ENCODE measurements around the gene AATK. TPM values are rescaled to one million over a fixed set of nuclear protein-coding genes. Genes with fewer than 3 reads are reported as not detected.

AATK gene
- polyA plus RNA-seq, 1 of the 3 experiments (the other 2 are of a cell fraction), result 0.51 TPM

DNA sequence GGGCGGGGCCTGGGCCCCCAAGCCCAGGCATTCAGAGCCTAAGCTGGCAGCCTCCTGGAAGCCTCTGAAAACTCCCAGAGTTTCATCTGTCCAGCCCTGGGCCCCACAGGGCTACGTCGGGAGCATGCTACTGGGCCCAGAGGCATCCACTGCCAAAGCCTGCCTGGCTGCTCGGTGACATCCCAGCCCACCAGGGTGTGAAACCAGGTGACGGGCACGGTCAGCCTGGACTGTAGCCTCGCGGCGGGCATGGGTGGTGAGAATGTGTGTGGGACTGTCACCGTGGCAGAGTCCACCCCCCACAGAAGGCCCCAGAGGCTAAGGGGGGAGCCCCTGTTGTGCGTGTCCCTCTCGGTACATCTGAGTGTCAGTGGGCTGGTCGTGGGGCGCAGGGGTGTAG, 25.6 kb upstream of the AATK start:
- no peaks in the 10 kb centered on the region for H3K27me3 ChIP-seq (ENCODE audit: insufficient read depth)
- H3K27ac ChIP-seq (ENCODE audit: low read depth in 2 of 2, low read length in 1 of 2), result no peak overlapping the region
- H3K9me3 ChIP-seq, result no peaks in the 10 kb centered on the region
- no peaks in the 10 kb centered on the region for H4K20me1 ChIP-seq (ENCODE audit: insufficient read depth)
- peaks cover 0 to 30% of the 10 kb centered on the region in 2 experiments for H3K36me3 ChIP-seq (replicated peaks in 1 of 2; ENCODE audit: control insufficient read depth in 1 of 2, insufficient read depth in 2 of 2, low read length in 1 of 2)
- H2AFZ ChIP-seq (ENCODE audit: low read depth), result no peak overlapping the region
- H3K4me2 ChIP-seq, result no peak overlapping the region
- 96% methylated on average over 9 of the region's 14 CpGs for whole genome bisulfite sequencing (ENCODE audit: low lambda C conversion rate)
- DNase-seq, result no peak
- no peak for TF ChIP-seq ELF1 (IDR thresholded peaks at IDR 0.05)
- TF ChIP-seq JUND (IDR thresholded peaks at IDR 0.05), result no peak
- TF ChIP-seq MEF2A (IDR thresholded peaks at IDR 0.05; ENCODE audit: borderline replicate concordance, low read depth), result no peak
- no peak for TF ChIP-seq RAD21 (IDR thresholded peaks at IDR 0.05; ENCODE audit: low read length)
- TF ChIP-seq RFX5 (IDR thresholded peaks at IDR 0.05; ENCODE audit: low read length), result no peak
- no peak for TF ChIP-seq MXI1 (IDR thresholded peaks at IDR 0.05; ENCODE audit: low read depth, low read length)
- TF ChIP-seq, protein P1, sequence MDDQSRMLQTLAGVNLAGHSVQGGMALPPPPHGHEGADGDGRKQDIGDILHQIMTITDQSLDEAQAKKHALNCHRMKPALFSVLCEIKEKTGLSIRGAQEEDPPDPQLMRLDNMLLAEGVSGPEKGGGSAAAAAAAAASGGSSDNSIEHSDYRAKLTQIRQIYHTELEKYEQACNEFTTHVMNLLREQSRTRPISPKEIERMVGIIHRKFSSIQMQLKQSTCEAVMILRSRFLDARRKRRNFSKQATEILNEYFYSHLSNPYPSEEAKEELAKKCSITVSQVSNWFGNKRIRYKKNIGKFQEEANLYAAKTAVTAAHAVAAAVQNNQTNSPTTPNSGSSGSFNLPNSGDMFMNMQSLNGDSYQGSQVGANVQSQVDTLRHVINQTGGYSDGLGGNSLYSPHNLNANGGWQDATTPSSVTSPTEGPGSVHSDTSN (IDR thresholded peaks at IDR 0.05), result no peak
- TF ChIP-seq, protein P2, sequence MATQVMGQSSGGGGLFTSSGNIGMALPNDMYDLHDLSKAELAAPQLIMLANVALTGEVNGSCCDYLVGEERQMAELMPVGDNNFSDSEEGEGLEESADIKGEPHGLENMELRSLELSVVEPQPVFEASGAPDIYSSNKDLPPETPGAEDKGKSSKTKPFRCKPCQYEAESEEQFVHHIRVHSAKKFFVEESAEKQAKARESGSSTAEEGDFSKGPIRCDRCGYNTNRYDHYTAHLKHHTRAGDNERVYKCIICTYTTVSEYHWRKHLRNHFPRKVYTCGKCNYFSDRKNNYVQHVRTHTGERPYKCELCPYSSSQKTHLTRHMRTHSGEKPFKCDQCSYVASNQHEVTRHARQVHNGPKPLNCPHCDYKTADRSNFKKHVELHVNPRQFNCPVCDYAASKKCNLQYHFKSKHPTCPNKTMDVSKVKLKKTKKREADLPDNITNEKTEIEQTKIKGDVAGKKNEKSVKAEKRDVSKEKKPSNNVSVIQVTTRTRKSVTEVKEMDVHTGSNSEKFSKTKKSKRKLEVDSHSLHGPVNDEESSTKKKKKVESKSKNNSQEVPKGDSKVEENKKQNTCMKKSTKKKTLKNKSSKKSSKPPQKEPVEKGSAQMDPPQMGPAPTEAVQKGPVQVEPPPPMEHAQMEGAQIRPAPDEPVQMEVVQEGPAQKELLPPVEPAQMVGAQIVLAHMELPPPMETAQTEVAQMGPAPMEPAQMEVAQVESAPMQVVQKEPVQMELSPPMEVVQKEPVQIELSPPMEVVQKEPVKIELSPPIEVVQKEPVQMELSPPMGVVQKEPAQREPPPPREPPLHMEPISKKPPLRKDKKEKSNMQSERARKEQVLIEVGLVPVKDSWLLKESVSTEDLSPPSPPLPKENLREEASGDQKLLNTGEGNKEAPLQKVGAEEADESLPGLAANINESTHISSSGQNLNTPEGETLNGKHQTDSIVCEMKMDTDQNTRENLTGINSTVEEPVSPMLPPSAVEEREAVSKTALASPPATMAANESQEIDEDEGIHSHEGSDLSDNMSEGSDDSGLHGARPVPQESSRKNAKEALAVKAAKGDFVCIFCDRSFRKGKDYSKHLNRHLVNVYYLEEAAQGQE (IDR thresholded peaks at IDR 0.05; ENCODE audit: low read depth, low read length), result no peak
- TF ChIP-seq GATA2 (CRISPR knock-in tag; IDR thresholded peaks at IDR 0.05), result no peak
- no peak for TF ChIP-seq EZH2phosphoT487 (IDR thresholded peaks at IDR 0.05; ENCODE audit: borderline replicate concordance, low read depth)
- no peak for TF ChIP-seq NRF1 (IDR thresholded peaks at IDR 0.05; ENCODE audit: low read depth, low read length)
- no peak for TF ChIP-seq RXRA (IDR thresholded peaks at IDR 0.05; ENCODE audit: borderline replicate concordance, low read depth)
- TF ChIP-seq, protein P3, sequence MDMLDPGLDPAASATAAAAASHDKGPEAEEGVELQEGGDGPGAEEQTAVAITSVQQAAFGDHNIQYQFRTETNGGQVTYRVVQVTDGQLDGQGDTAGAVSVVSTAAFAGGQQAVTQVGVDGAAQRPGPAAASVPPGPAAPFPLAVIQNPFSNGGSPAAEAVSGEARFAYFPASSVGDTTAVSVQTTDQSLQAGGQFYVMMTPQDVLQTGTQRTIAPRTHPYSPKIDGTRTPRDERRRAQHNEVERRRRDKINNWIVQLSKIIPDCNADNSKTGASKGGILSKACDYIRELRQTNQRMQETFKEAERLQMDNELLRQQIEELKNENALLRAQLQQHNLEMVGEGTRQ (IDR thresholded peaks at IDR 0.05; ENCODE audit: borderline replicate concordance, low read depth, low read length), result no peak
- TF ChIP-seq RCOR1 (IDR thresholded peaks at IDR 0.05; ENCODE audit: low read length), result no peak
- no peak for TF ChIP-seq TAF1 (IDR thresholded peaks at IDR 0.05; ENCODE audit: borderline replicate concordance, low read depth, low read length)
- no peak overlapping the region for H3K4me3 ChIP-seq (ENCODE audit: low read depth in 2 of 2, low read length in 1 of 2)
- ChIA-PET POLR2A (no interaction called here), CTCF (interaction anchor here (1.2 to 6.3 kb wide), 6 partner anchors 9 to 202 kb away, joined by 3 to 46 read pairs (median 8); no protein-coding TSS in a partner anchor)
- H3F3A ChIP-seq (replicated peaks; ENCODE audit: insufficient read depth), result no peaks in the 10 kb centered on the region
- H3K9ac ChIP-seq, result no peak overlapping the region
- H3K9me2 ChIP-seq, result no peaks in the 10 kb centered on the region
- no peaks in the 10 kb centered on the region for H3K79me2 ChIP-seq (ENCODE audit: insufficient read depth)
- no peaks in the 10 kb centered on the region; a peak in 1 of 4 replicates for H3K4me1 ChIP-seq (ENCODE audit: control insufficient read depth in 1 of 2, insufficient read depth in 2 of 2, low read depth in 1 of 2, low read length in 1 of 2)
